HEK293 (cell line): ENCODE measurements around the gene KCNJ6.

Experiments used
- CTCF ChIA-PET: fragments of 350-600 bp; formaldehyde crosslinking; extraction: SDS; loops from one replicate; lab custom pipeline; 2021; ENCODE audit warnings: antibody characterized with exemption; lab: Yijun Ruan, JAX
- POLR2A ChIA-PET: fragments of 300-600 bp; formaldehyde crosslinking; extraction: SDS; loops from one replicate; lab custom pipeline; 2020; ENCODE audit warnings: antibody characterized with exemption, inconsistent platforms; lab: Yijun Ruan, JAX
- H3K27ac ChIP-seq: fragments of 200-500 bp; sonication (Bioruptor generic); 2 replicates; pipeline ENCODE4 v1.5.1; 2014; ENCODE audit warnings: low read depth, low read length, control low read depth, inconsistent platforms; ENCODE audit errors: extremely low read depth
- H3K36me3 ChIP-seq, 2 experiments: fragments of 200-500 bp in 1 of 2; sonication (Bioruptor generic) in 1 of 2; 1 replicate in 1 of 2; 2 replicates in 1 of 2; pipeline ENCODE4 v1.5.1; 2014 to 2017; ENCODE audit warnings: inconsistent platforms in 2 of 2, low read length in 2 of 2; ENCODE audit not compliant: control insufficient read depth in 2 of 2, insufficient read depth in 1 of 2
- H3K4me1 ChIP-seq: fragments of 200-500 bp; sonication (Bioruptor generic); 2 replicates; pipeline ENCODE4 v1.5.1; 2014; ENCODE audit warnings: mild to moderate bottlenecking, low read length, inconsistent platforms; ENCODE audit not compliant: control insufficient read depth, insufficient read depth
- H3K4me3 ChIP-seq: 2 replicates; pipeline ENCODE4 v1.5.1; 2011; ENCODE audit warnings: low read depth, mild to moderate bottlenecking, control low read depth, low read length, moderate library complexity
- H3K9me3 ChIP-seq: fragments of 200-500 bp; sonication (Bioruptor generic); 2 replicates; pipeline ENCODE4 v1.5.1; 2014; ENCODE audit warnings: low read depth, low read length, inconsistent platforms; ENCODE audit not compliant: control insufficient read depth, insufficient read depth
- FEZF1 ChIP-seq: fragments of 450-650 bp; formaldehyde crosslinking; IDR thresholded peaks from 2 replicates; pipeline ENCODE4 v1.5.1; 2016; ENCODE audit warnings: missing biosample characterization, missing genetic modification characterization
- GFI1B ChIP-seq: fragments of 450-650 bp; formaldehyde crosslinking; IDR thresholded peaks from 2 replicates; pipeline ENCODE4 v1.5.1; 2016; ENCODE audit warnings: missing biosample characterization, missing genetic modification characterization
- GLIS1 ChIP-seq: fragments of 450-650 bp; formaldehyde crosslinking; IDR thresholded peaks from 2 replicates; pipeline ENCODE4 v1.5.1; 2016; ENCODE audit warnings: missing biosample characterization, missing genetic modification characterization
- INSM2 ChIP-seq: fragments of 450-650 bp; formaldehyde crosslinking; IDR thresholded peaks from 2 replicates; pipeline ENCODE4 v1.5.1; 2016; ENCODE audit warnings: missing biosample characterization, missing genetic modification characterization
- KLF17 ChIP-seq: fragments of 450-650 bp; formaldehyde crosslinking; IDR thresholded peaks from 2 replicates; pipeline ENCODE4 v1.5.1; 2016; ENCODE audit warnings: missing biosample characterization, missing genetic modification characterization
- OSR2 ChIP-seq: fragments of 450-650 bp; formaldehyde crosslinking; IDR thresholded peaks from 2 replicates; pipeline ENCODE4 v1.5.1; 2016; ENCODE audit warnings: missing biosample characterization, missing genetic modification characterization
- PRDM1 ChIP-seq: fragments of 450-650 bp; formaldehyde crosslinking; IDR thresholded peaks from 2 replicates; pipeline ENCODE4; 2016; ENCODE audit warnings: missing biosample characterization, missing genetic modification characterization
- PRDM10 ChIP-seq: fragments of 450-650 bp; formaldehyde crosslinking; IDR thresholded peaks from 2 replicates; pipeline ENCODE4 v1.5.1; 2016; ENCODE audit warnings: missing biosample characterization, missing genetic modification characterization
- ZBTB10 ChIP-seq: fragments of 450-650 bp; formaldehyde crosslinking; IDR thresholded peaks from 2 replicates; pipeline ENCODE4 v1.5.1; 2016; ENCODE audit warnings: missing biosample characterization, missing genetic modification characterization
- ZBTB7A ChIP-seq: fragments of 450-650 bp; formaldehyde crosslinking; IDR thresholded peaks from 2 replicates; pipeline ENCODE4 v1.5.1; 2016; ENCODE audit warnings: low read depth, missing biosample characterization, missing genetic modification characterization
- ZIC2 ChIP-seq: fragments of 450-650 bp; formaldehyde crosslinking; IDR thresholded peaks from 2 replicates; pipeline ENCODE4 v1.5.1; 2016; ENCODE audit warnings: missing biosample characterization, missing genetic modification characterization
- ZNF146 ChIP-seq: fragments of 450-650 bp; formaldehyde crosslinking; IDR thresholded peaks from 2 replicates; pipeline ENCODE4 v1.5.1; 2016; ENCODE audit warnings: missing biosample characterization, missing genetic modification characterization
- ZNF148 ChIP-seq: fragments of 450-650 bp; formaldehyde crosslinking; IDR thresholded peaks from 2 replicates; pipeline ENCODE4 v1.5.0; 2017; ENCODE audit warnings: missing biosample characterization, missing genetic modification characterization, borderline replicate concordance
- ZNF202 ChIP-seq: fragments of 450-650 bp; formaldehyde crosslinking; IDR thresholded peaks from 2 replicates; pipeline ENCODE4 v1.5.1; 2016; ENCODE audit warnings: missing biosample characterization, missing genetic modification characterization, borderline replicate concordance
- ZNF335 ChIP-seq: fragments of 450-650 bp; formaldehyde crosslinking; conservative IDR thresholded peaks from 2 replicates; pipeline ENCODE4 v1.5.1; 2016; ENCODE audit warnings: missing biosample characterization, missing genetic modification characterization
- ZNF362 ChIP-seq: fragments of 450-650 bp; formaldehyde crosslinking; IDR thresholded peaks from 2 replicates; pipeline ENCODE4 v1.5.1; 2016; ENCODE audit warnings: missing biosample characterization, missing genetic modification characterization
- ZNF404 ChIP-seq: fragments of 450-650 bp; formaldehyde crosslinking; IDR thresholded peaks from 2 replicates; pipeline ENCODE4 v1.5.1; 2017; ENCODE audit warnings: missing biosample characterization, missing genetic modification characterization
- ZNF416 ChIP-seq: fragments of 450-650 bp; formaldehyde crosslinking; IDR thresholded peaks from 2 replicates; pipeline ENCODE4 v1.5.1; 2016; ENCODE audit warnings: missing biosample characterization, missing genetic modification characterization
- ZNF433 ChIP-seq: fragments of 450-650 bp; formaldehyde crosslinking; IDR thresholded peaks from 2 replicates; pipeline ENCODE4 v1.5.1; 2016; ENCODE audit warnings: missing biosample characterization, missing genetic modification characterization, low read depth
- ZNF701 ChIP-seq: fragments of 450-650 bp; formaldehyde crosslinking; IDR thresholded peaks from 2 replicates; pipeline ENCODE4 v1.5.1; 2016; ENCODE audit warnings: missing biosample characterization, missing genetic modification characterization

Gene KCNJ6

GRCh38 chr21:37564924-37565529 lies 351.2 kb downstream of the KCNJ6 start:
- no peak overlapping the region for H3K4me3 ChIP-seq
- H3K4me1 ChIP-seq: no peaks in the 10 kb centered on the region; the same call in 1 of the 2 replicates

More at GRCh38 chr21:37564924-37565529, 351.2 kb downstream of the KCNJ6 start:
- TF ChIP-seq ZNF433 (no peak), ZNF416 (no peak), GFI1B (tag by site-specific recombination) (no peak), ZIC2 (tag by site-specific recombination) (peak; percentile 82), PRDM1 (tag by site-specific recombination) (0 out of 2 replicates have a peak, but pooled peaks have one; percentile 11), ZBTB7A (tag by site-specific recombination) (no peak), FEZF1 (tag by site-specific recombination) (peak; percentile 27; the same call in 1 of the 2 replicates), ZBTB10 (no peak), GLIS1 (tag by site-specific recombination) (peak; percentile 92), ZNF701 (tag by site-specific recombination) (no peak), ZNF335 (peak; percentile 68), OSR2 (tag by site-specific recombination) (peak; percentile 76; the same call in 1 of the 2 replicates), PRDM10 (tag by site-specific recombination) (peak; percentile 33; the same call in 1 of the 2 replicates), KLF17 (tag by site-specific recombination) (0 out of 2 replicates have a peak, but pooled peaks have one; percentile 13), ZNF148 (tag by site-specific recombination) (no peak), ZNF362 (tag by site-specific recombination) (peak; percentile 67; the same call in 1 of the 2 replicates), ZNF202 (tag by site-specific recombination) (no peak), ZNF146 (tag by site-specific recombination) (0 out of 2 replicates have a peak, but pooled peaks have one; percentile 13), ZNF404 (tag by site-specific recombination) (no peak), INSM2 (0 out of 2 replicates have a peak, but pooled peaks have one; percentile 24)
- H3K9me3 ChIP-seq: no peaks in the 10 kb centered on the region
- H3K27ac ChIP-seq: peak overlapping the region; percentile 67; the same call in 1 of the 2 replicates
- ChIA-PET POLR2A (interaction anchor here (0.6 to 2.1 kb wide), 10 partner anchors 10 to 298 kb away, joined by 3 to 23 read pairs (median 7); partner anchors contain the start of gene VPS26C), CTCF (interaction anchor here (0.6 to 1.8 kb wide), 7 partner anchors 15 to 791 kb away, joined by 3 to 5 read pairs (median 4); no protein-coding TSS in a partner anchor)
- no peaks in the 10 kb centered on the region for H3K36me3 ChIP-seq
